Endothelial cell of hepatic sinusoid (primary cell): Measurements from ENCODE around the gene PEX26.
"Not testable (repeated sequence)": the region's sequence is repeated elsewhere in the genome, so short reads cannot be mapped to it uniquely, and the experiment has no call there.

Experiments used
- in situ Hi-C: cut with HindIII; loops from 2 replicates; pipeline ENCODE4 v1.10.0; 2017; ENCODE audit warnings: low sequenced_read_pairs

The PEX26 gene

GRCh38 chr22:18115906-18116371 is 38.1 kb downstream of the PEX26 start:
- in situ Hi-C loops: no loop called here

GRCh38 chr22:18116634-18117033 is 38.8 kb downstream of the PEX26 start:
- in situ Hi-C loops: no loop called here

DNA sequence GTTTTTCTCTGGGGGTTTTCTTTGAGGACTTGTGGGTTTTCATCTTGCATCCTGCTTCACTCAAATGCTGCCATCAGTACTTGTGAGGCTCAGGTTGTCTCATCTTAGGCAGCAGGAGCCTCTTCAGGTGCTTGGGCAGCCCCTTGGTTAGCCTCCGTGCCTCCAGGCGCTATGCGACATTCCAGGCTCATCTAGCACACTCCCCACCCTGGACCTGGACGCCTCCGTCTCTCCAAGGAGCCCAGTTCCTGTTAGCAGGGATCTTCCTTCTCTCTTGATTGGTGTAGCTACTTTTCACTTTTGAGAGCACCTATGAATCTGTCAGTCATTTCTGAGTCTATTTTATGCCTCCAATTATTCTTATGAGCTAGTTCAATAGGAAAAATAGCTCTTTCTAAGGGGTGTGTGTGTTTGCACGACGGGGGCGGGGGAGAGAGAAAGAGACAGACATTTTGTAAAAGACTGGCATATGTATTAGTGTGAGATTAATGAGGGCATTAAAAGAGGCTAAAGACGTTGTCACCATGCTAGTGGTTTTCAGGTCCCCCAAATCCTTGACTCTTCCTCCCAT is 40.6 kb downstream of the PEX26 start:
- in situ Hi-C loops: no loop called here

DNA sequence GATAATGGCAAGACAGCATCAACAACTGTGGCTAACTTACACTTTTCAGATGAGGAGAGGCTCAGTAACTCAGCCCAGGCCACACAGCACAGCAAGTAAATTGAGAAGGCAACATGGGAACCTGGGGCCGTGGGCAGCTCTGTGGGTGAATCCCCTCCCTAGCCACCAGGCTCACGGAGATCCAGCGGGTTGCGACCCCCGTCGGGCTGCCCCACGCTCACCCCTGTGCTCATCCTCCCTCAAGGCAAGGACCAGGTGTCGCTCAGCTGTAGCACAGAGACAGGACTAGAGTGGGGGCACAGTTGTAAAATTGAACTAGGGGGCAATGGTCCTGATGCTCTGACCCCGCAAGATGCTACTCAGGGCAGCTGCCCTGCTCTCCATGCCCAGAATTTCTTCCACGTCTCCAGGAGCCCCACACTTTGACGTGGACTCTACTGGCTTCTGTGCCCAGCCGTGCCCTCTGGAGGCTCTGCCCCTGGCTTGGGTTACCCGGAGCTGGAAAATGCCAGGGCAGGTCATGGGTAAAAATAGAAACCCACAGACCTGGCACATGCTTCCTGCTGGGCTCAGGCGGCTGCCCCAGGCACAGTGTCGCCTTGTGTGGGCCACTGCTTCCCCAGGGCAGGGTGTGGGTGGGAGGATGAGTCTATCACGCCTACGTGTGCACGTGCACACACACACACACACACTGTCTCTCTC is 41.8 kb downstream of the PEX26 start:
- in situ Hi-C loops: no loop called here

DNA sequence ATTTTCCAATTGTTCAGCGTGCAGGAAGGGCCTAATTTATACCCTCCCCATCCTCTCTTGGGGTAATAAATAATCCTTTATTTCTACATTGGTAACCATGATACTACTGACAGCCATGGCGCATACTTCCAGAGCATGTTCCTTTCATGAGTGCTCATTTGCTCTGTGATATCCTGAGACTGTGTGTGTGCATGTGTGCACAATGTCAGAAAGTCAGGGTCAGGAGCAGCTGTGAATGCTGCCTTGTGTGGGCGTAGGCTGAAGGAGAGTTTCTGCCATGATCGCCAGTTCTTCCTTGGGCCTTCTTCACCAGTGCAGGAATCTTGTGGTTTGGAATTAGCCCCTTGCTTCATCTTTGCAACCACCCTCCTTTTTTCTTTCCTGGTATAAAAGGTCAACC is 43.1 kb downstream of the PEX26 start:
- in situ Hi-C loops: no loop called here

DNA sequence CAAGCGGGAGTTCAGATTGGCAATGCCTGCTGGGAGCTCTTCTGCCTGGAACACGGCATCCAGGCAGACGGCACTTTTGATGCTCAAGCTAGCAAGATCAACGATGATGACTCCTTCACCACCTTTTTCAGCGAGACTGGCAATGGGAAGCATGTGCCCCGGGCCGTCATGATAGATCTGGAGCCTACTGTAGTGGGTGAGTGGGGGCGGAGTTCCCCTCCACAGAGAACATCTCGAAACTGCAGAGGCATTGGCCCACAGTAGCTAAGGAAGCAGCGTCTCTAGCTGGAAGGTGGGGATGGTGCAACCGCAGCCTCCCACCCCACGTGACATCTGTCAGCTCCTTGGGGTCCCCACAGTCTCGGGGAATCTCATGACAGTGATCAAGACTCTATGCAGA is 43.7 kb downstream of the PEX26 start:
- in situ Hi-C loops: no loop called here

DNA sequence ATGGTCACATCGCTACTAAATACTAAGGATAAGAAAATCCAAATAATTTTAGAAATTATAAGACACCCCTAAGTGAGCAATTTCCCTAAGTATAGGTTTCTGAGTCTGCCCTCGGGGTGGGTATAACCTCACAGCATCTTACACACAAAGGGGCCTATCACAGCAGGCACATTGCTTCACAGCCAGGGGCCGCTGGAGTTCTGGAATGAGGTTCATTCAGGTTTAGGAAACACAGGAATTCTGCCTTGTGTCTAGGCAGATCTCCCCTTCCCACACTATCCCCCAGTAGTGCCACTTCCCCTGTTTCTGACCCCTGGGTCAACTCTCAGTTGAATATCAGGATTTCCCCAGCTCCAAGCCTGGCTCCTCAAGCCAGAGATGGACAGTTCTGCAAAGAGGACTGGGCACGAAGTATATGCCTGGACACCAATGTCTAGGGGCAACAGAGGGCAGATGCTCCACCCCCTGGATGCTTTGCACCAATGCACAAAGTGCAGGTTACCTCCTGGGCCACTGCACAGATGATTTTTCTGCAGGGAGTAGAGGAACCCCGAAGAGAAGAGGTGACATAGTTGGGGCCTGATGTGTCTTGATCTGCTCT is 44.3 kb downstream of the PEX26 start:
- in situ Hi-C loops: no loop called here

- in situ Hi-C loops: not testable (repeated sequence)
Measured at GRCh38 chr22:18123476-18124025, 45.8 kb downstream of the PEX26 start.

DNA sequence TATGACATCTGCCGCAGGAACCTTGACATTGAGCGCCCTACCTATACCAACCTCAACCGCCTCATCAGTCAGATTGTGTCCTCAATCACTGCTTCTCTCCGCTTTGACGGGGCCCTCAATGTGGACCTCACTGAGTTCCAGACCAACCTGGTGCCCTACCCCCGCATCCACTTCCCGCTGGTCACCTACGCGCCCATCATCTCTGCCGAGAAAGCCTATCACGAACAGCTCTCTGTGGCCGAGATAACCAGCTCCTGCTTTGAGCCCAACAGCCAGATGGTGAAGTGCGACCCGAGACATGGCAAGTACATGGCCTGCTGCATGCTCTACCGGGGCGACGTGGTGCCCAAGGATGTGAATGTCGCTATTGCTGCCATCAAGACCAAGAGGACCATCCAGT is 48.8 kb downstream of the PEX26 start:
- in situ Hi-C loops: no loop called here

DNA sequence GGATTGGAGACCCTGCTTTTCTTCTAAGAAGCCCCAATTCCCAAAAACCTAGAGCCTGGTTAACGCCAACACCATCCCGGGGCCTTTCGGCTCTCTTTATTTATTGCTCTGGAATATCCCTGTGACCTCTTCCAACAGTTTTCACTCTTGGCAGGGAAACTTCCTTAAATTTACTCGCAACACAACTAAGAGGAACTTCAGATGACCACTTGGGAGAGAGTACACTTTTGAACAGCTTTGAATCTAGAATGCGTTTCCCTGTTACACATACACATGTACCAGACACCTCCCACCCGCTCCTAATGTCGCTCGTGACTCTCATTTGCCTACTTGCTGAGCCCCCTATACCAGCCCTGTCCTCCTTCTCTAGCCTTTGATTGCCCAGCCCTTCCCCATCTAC is 52.2 kb downstream of the PEX26 start:
- in situ Hi-C loops: no loop called here

DNA sequence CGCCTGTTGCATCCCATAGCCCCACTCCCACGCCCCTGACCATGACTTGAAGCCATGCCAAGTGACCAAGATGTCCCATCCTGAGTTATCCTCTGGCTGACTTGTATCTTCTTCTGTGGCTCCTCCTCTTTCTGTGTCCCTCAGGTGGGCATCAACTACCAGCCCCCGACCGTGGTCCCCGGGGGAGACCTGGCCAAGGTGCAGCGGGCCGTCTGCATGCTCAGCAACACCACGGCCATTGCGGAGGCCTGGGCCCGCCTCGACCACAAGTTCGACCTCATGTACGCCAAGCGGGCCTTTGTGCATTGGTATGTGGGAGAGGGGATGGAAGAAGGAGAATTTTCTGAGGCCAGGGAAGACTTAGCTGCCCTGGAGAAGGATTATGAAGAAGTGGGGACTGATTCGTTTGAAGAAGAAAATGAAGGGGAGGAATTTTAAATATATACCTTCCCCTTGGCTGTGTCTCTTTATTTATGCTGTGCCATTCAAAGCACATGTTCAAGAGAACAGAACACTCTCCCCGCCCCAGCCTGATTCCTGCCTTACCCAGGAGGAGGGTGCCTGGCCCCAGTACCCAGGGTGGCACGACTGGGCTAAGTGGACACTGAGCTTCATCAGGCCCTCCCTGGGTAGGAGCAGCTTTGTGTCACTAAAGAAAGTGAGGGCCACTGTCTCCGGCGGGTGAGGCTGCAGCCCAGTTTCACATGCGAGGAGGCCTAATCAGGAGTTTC is 53.1 kb downstream of the PEX26 start:
- in situ Hi-C loops: no loop called here

- in situ Hi-C loops: no loop called here
Measured at GRCh38 chr22:18133452-18133851, 55.7 kb downstream of the PEX26 start.

- in situ Hi-C loops: no loop called here
Measured at GRCh38 chr22:18136563-18137320, 59.0 kb downstream of the PEX26 start.

GRCh38 chr22:18141004-18141403 is 63.2 kb downstream of the PEX26 start:
- in situ Hi-C loops: not testable (repeated sequence)

DNA sequence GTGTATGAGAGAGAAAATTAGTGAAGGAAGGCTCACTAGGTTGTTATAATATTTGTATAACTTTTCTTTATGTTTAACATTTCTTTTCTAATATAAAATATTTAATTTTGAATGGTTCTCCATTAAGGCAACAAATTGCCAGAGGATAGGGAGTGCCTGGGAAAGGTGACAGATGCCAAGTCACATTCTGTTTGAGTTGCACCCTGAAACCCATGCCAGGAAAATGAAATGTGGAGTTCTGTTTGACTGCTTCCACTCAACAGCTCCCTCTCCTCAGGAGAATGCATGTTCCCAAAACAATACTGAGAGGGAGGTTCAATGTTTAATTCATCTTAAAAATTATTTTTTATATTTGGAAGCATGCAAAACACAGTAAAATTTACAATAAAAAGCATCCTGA is 66.3 kb downstream of the PEX26 start:
- in situ Hi-C loops: no loop called here

DNA sequence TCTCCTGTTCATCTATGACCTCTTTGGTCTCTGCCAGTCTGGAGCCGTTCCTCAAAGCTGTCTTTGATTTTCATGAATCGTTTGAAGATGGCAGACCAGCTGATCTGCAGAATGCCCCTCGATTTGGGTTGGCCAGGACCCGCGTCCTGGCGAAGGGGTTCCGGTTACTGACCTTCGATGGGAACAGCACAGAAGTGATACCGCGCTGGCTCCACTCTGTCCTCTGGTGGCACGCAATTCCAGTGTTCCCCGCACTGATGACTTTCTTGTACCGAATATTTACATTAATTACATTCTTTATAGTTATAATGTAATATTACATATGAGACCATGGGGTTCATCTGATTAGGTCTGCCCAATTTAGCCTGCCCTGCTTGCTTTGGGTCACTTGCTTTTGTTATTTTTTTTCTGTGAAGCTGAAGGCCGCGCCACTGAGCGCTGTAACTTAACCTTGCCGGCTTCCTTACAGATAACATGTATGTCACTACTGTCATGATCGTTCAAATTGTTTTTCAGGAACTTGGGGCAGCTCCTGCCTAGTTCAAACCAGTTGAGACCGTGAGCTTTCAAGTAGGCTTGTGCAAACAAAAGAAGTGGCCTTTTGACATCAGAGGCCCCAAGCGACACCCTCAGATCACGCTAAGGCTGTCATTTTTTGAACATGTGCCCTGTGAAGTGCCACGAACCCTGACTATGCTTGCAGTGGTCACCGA is 68.0 kb downstream of the PEX26 start:
- in situ Hi-C loops: no loop called here

- in situ Hi-C loops: no loop called here
Measured at GRCh38 chr22:18146389-18146753, 68.6 kb downstream of the PEX26 start.

- in situ Hi-C loops: no loop called here
Measured at GRCh38 chr22:18147791-18148190, 70.0 kb downstream of the PEX26 start.

DNA sequence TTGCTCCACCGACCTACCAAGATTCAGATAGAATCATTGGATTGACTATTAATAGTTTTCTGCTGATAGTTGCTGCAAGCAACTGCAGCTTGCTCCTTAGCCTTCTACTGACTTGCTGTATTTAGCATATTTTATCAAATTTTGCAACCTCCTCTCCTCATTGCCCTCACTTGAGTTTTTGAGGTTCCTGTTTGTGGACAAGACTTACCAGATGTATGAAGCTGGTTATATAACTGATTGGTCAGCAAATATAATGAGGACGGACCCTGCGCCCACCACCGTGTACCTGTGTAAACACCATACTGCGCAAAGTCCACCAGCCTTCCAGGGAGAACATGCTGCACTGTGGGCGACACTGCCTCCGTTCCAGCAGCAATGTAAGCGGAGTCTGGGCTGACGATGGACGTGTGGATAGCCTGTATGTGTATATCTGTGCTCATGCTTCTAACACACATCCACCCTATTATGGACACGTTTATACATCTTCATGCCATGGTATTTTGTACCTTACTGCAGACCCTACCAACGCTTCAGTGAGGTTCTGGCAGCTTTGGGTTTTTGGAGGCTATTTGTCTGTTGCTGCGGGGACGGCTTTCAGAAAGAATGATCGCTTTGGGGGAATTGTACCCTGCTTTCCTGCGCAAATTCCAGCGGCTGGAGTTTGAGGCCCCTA is 70.6 kb downstream of the PEX26 start:
- in situ Hi-C loops: no loop called here

DNA sequence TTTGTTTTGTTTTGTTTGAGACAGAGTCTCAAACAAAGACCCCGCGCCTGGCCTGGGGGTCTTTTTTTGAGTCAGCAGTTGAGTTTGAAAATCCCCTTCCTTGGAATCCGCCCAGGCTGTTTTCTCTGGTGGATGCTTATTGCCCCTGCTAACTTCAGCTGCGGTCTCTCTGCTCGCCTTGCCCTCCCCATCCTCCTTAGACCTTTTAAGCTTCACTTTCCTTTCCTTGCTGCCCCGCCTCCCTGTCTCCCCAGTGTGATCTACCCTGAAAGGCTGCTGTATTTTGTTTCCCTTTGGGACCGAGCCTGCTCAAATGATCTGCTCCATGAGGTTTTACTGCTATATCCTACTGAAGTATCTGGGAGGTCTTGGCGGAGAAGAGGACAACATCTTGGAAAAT is 74.7 kb downstream of the PEX26 start:
- in situ Hi-C loops: no loop called here
